ENCODE data around the gene TM4SF18. TPM values are rescaled to one million over a fixed set of nuclear protein-coding genes. Genes with fewer than 3 reads are reported as not detected.

Gene TM4SF18
- total RNA-seq, 1 donor from 2014 or later = 1.4 TPM

DNA sequence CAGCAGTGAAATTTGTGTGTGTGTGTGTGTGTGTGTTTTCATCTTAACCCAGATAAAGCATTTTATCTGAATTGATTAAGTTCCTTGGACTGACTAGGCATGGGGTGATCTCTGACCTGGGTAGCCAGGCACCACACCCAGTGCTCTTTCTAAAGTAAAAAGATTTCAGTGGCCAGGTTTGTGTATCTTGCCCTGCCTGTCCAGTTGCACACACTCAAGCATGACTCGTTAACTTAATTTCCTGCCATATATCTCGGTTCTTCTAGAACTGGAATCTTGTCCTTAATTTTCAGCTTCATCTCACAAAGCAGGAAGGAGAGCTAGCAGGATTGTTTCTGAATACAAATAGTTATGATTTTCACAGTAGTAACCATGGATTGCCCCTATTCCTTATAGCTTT lies 17.0 kb downstream of the TM4SF18 start:
- no peak for TF ChIP-seq CTCF (conservative IDR thresholded peaks at IDR 0.05; ENCODE audit: low read depth, low read length)
- no peak for DNase-seq (ENCODE audit: low read depth)

DNA sequence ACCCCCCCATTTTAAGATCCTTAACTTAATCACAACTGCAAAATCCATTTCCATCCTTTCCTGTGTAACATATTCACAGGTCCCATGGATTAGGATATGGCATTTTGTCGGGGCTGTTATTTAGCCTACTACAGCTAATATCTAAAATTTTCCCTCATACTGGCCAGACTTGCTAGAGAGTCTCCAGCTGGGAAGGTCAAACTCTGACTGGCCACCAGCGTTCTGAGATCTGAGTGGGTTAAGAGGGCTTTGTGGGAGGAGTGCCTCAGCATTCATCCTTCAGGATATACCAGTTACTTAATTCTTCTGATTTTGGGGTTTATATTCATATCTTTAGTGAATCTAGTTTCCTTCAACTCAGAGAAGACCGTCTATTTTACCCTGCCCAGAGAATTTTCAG lies 17.7 kb downstream of the TM4SF18 start:
- no peak for DNase-seq (ENCODE audit: low read depth)
- H3K4me3 ChIP-seq (ENCODE audit: low read depth, low read length) = no peak overlapping the region
- TF ChIP-seq CTCF (conservative IDR thresholded peaks at IDR 0.05; ENCODE audit: low read depth, low read length) = no peak

More for the DNA sequence above, 17.0 kb downstream of the TM4SF18 start:
- H3K4me3 ChIP-seq (ENCODE audit: low read depth, low read length) = no peak overlapping the region

- TF ChIP-seq CTCF (conservative IDR thresholded peaks at IDR 0.05; ENCODE audit: low read depth, low read length) = no peak
- no peak overlapping the region for H3K4me3 ChIP-seq (ENCODE audit: low read depth, low read length)
- no peak for DNase-seq (ENCODE audit: low read depth)
Observed at GRCh38 chr3:149314807-149315578, 18.4 kb downstream of the TM4SF18 start.

- no peak for DNase-seq (ENCODE audit: low read depth)
- no peak overlapping the region for H3K4me3 ChIP-seq (ENCODE audit: low read depth, low read length)
- TF ChIP-seq CTCF (conservative IDR thresholded peaks at IDR 0.05; ENCODE audit: low read depth, low read length) = no peak
Observed at GRCh38 chr3:149313542-149313941, 19.9 kb downstream of the TM4SF18 start.

DNA sequence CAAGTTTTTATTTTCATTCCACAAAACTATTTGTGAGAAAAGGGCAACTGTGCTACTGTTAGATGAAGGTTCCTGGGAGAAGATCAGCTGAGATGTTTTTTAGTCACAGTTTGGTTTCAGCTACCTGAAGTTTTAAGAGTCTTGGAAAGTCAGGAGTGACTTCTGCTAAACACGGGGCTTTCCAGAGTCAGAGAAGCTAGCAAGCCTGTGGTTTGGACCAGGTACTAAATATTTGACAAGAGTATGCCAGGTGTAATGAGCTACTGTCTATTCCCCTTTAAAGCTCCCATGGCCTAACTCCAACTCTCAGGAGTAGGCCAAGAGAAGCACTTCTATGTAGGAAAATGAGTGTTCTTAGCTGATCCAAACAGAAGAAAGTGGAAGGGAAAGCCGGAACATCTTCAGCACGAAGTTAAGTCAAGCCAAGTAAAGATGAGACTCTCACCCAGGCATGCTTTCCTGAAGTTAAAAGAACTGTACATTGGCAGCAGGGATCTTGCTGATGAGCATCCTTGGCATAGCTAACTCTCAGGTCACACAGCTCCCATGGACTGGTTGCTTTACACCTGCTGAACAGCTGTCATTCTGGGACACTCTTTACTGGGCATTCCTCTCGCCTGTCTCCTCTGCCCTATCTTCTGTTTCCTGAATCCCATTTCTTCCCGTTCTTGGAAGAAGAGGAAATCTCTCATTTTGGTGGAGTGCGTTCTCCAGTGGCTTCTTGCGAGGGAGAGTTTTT lies 22.5 kb downstream of the TM4SF18 start:
- no peak overlapping the region for H3K4me3 ChIP-seq (ENCODE audit: low read depth, low read length)
- TF ChIP-seq CTCF (conservative IDR thresholded peaks at IDR 0.05; ENCODE audit: low read depth, low read length) = no peak
- no peak for DNase-seq (ENCODE audit: low read depth)

DNA sequence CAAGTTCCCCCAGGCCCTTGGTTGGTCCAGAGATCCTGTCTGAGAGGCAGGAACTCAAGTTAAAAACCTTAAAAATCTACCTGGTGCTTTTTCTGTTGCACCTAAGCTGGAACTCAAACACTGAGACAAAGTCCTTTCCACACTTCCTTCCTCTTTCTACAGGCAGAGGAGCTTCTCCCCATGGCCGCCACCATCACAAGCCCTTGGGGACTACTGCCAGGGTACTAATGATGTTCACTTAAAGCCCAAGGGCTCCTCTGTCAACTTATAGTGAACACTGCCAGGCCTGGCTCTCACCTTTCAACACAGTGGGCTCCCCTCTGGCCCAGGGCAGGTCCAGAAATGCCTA lies 26.0 kb downstream of the TM4SF18 start:
- DNase-seq (ENCODE audit: low read depth) = no peak
- no peak for TF ChIP-seq CTCF (conservative IDR thresholded peaks at IDR 0.05; ENCODE audit: low read depth, low read length)
- no peak overlapping the region for H3K4me3 ChIP-seq (ENCODE audit: low read depth, low read length)

Measured in epithelial cell of proximal tubule (primary cell).